GM12865 (cell line): ENCODE data around the gene DMWD.

Experiments used
- DNase-seq: peaks from one replicate; pipeline ENCODE4 v3.0.0; 2010; ENCODE audit warnings: low read depth
- H3K4me3 ChIP-seq: 2 replicates; pipeline ENCODE4 v1.5.1; 2011; ENCODE audit warnings: mild to moderate bottlenecking, low read depth, low read length, control low read depth
- TF ChIP-seq, protein P1 (sequence below): IDR thresholded peaks from 2 replicates; pipeline ENCODE4 v1.5.1; 2011; ENCODE audit warnings: low read length, control low read depth, low read depth, inconsistent platforms; ENCODE audit not compliant: insufficient read depth; ENCODE audit errors: missing control alignments

Gene DMWD

DNA sequence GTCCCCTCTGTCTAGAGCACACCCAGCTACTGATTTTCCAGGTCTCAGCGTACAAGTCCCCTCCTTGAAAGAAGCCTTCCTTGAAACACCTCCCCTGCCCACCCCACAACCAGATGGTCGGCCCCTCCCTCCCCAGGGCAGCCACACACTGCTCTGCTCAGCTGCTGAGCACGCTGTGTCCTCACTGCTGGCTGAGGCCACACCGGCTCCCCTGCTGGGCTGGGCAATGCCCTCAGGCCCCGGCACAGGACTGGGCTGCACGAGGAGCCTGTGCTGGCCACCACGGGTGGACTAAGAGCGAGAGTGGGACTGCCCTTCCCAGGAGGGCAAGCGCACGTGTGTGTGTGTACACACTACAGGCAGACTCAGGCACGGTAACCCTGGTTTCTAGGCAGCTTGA lies 34.3 kb upstream of the DMWD start:
- H3K4me3 ChIP-seq = no peak overlapping the region
- DNase-seq = no peak
- TF ChIP-seq, protein P1, sequence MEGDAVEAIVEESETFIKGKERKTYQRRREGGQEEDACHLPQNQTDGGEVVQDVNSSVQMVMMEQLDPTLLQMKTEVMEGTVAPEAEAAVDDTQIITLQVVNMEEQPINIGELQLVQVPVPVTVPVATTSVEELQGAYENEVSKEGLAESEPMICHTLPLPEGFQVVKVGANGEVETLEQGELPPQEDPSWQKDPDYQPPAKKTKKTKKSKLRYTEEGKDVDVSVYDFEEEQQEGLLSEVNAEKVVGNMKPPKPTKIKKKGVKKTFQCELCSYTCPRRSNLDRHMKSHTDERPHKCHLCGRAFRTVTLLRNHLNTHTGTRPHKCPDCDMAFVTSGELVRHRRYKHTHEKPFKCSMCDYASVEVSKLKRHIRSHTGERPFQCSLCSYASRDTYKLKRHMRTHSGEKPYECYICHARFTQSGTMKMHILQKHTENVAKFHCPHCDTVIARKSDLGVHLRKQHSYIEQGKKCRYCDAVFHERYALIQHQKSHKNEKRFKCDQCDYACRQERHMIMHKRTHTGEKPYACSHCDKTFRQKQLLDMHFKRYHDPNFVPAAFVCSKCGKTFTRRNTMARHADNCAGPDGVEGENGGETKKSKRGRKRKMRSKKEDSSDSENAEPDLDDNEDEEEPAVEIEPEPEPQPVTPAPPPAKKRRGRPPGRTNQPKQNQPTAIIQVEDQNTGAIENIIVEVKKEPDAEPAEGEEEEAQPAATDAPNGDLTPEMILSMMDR = no peak

- TF ChIP-seq, protein P1 = no peak
- DNase-seq = no peak
- H3K4me3 ChIP-seq = no peak overlapping the region
Observed at GRCh38 chr19:45825917-45826893, 33.6 kb upstream of the DMWD start.

DNA sequence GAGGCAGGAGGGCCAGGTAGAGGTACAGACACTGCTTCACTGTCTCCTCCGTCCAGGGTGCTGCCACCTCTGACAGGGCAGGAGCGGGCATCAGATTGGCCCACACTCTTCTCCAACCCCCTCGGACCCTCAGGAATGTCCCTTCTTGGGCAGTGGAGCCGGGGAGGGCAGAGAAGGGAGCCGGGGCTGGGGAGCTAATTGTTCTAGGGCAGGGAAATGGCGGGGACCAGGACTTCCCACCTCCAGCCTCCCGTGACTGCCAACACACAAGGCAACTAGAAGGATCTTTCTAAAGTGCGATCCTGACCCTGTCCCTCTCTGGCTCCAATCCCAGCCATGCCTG lies 32.6 kb upstream of the DMWD start:
- DNase-seq = no peak
- TF ChIP-seq, protein P1 = no peak
- no peak overlapping the region for H3K4me3 ChIP-seq

- no peak for DNase-seq
- TF ChIP-seq, protein P1 = no peak
- no peak overlapping the region for H3K4me3 ChIP-seq
Observed at GRCh38 chr19:45824531-45825262, 32.1 kb upstream of the DMWD start.

DNA sequence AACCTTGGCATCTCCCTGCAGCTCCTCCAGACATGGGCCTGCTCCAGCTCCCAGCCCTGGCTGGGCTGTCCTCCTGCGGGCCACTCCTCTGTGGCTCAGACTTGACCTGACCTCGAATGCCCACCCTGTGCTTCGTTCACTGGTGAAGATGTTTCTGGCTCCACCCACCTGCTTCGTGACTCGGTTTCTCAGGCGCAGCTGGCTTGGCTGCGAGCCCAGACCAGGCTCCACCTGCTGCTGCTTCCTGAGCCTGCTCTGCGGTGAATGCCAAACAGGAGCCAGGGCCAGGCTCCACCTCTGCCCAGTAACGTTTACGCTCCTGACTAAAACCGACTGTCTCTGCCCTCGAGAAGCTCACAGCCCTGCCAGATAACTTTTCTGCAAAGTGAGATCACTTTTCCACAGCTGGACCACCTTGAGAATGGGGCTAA lies 31.4 kb upstream of the DMWD start:
- TF ChIP-seq, protein P1 = no peak
- H3K4me3 ChIP-seq = no peak overlapping the region
- DNase-seq = no peak

GRCh38 chr19:45823182-45823581 lies 30.5 kb upstream of the DMWD start:
- DNase-seq = no peak
- TF ChIP-seq, protein P1 = no peak
- no peak overlapping the region for H3K4me3 ChIP-seq
